SH-SY5Y (cell line): ENCODE data around the gene PACS2.

Experiments
- GATA2 ChIP-seq: IDR thresholded peaks from 2 replicates; pipeline ENCODE4 v1.6.1; 2011; ENCODE audit warnings: mild to moderate bottlenecking, low read depth, low read length
- GATA3 ChIP-seq: IDR thresholded peaks from 2 replicates; pipeline ENCODE4 v1.6.1; 2011; ENCODE audit warnings: low read depth, mild to moderate bottlenecking, low read length, moderate library complexity

DNA sequence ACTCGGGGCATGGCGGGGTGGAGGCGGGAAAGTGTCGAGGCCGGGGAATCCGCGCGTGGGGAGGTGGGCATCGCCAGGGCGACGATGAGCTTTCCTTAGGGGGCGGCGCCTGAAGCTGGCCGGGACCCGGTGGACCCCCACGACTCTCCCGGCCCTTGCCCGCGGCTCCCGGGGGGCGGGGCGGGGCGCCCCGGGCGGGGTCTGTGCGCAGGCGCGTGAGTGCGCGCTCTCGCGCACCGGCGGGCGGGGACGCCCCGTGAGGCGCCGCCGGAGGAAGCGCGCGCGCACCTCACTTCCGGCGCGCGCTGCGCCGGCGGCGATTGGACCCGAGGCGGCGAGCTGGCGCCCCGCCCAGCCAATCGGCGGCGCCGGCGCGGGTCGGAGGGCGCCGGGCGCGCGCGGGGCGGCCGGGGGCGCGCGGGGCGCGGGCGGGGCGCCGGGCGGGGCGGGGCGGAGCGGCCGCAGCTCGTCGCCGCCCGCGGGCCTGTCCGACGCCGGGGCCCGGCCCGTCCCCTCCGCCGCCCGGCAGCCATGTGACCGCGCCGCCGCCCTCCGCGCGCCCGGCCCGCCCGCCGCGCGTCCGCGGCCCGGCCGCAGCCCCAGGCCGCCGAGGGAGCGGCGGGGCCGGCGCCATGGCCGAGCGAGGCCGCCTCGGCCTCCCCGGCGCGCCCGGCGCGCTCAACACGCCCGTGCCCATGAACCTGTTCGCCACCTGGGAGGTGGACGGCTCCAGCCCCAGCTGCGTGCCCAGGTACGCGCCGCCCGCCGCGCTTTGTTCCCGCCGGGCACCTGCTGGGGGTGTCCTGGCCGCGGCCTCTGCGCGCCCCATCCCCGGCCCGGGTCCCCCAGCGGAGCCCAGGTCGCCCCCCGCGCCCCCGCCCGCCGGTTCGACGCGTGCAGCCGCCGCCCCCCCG is at the start of gene PACS2:
- no peak for TF ChIP-seq GATA2
- no peak for TF ChIP-seq GATA3
